ENCODE results near the gene ARHGEF5. TPM values are rescaled to one million over a fixed set of nuclear protein-coding genes. Genes with fewer than 3 reads are reported as not detected.
"Not testable (repeated sequence)": the region's sequence is repeated elsewhere in the genome, so short reads cannot be mapped to it uniquely, and the experiment has no call there.

ARHGEF5 gene
- total RNA-seq, 1 donor, result 3.2 TPM

DNA sequence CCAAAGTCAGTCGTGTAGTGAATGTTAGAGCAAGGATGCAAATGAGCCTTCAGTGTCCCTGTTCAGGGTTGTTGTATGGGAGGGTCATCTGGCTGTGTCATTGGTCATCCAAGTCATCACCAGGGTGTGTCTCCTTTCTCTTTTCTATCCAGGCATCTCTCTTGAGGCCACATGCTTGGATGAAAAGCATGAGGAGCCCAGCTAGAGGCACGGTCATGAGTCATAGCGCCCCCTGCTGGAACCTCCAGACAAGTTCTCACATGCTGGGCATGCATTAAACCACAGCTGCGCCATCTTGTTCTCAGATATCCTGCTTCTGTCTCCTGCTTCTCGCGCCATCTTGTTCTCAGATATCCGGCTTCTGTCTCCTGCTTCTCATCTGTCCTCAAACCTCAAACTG lies 14.0 kb downstream of the ARHGEF5 start:
- DNase-seq (ENCODE audit: low read depth); H3K4me3 ChIP-seq (ENCODE audit: low read depth, low read length): not testable (repeated sequence)

DNA sequence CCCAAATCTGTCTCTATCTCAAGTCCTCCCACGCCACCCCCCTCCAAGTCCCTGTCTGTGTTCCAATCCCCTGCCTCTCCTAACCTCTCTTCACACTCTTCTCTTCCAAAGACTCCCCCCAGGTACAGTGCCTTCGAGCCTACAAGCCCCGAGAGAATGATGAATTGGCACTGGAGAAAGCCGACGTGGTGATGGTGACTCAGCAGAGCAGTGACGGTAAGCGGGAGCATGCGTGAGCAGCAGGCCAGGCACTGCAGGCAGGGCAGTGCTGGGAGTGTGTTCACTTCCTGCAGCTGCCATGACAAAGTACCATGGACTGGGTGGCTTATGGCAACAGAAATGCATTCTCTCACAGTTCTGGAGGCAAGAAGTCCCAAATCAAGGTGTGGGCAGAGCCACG lies 23.4 kb downstream of the ARHGEF5 start:
- TF ChIP-seq, protein P1, sequence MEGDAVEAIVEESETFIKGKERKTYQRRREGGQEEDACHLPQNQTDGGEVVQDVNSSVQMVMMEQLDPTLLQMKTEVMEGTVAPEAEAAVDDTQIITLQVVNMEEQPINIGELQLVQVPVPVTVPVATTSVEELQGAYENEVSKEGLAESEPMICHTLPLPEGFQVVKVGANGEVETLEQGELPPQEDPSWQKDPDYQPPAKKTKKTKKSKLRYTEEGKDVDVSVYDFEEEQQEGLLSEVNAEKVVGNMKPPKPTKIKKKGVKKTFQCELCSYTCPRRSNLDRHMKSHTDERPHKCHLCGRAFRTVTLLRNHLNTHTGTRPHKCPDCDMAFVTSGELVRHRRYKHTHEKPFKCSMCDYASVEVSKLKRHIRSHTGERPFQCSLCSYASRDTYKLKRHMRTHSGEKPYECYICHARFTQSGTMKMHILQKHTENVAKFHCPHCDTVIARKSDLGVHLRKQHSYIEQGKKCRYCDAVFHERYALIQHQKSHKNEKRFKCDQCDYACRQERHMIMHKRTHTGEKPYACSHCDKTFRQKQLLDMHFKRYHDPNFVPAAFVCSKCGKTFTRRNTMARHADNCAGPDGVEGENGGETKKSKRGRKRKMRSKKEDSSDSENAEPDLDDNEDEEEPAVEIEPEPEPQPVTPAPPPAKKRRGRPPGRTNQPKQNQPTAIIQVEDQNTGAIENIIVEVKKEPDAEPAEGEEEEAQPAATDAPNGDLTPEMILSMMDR (IDR thresholded peaks at IDR 0.05; ENCODE audit: insufficient read depth, low read length), result no peak
- no peak overlapping the region for H3K4me3 ChIP-seq (ENCODE audit: low read depth, low read length)
- no peak for DNase-seq (ENCODE audit: low read depth)

DNA sequence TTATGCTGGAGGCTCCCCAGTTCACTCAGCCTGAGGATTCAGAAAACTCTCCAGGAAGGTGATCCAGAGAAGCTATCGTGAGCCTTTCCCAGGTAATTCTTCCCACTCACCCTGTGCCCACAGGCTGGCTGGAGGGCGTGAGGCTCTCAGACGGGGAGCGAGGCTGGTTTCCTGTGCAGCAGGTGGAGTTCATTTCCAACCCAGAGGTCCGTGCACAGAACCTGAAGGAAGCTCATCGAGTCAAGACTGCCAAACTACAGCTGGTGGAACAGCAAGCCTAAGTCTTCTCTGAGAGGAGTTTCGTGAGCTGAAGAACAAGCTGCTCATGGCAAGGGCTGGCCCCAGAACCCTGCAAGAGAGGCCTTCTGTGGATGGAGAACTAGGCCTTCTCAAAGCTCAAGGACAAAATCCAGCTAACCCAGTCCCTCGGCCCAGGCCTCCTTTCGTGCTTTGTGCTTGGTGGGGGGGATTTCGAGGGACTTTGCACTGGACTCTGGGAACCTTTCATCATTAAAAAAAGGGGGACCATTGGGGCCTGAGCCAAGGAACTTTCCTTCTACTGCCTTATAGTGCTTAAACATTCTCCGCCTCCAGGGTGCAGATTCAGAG lies 24.7 kb downstream of the ARHGEF5 start:
- no peak overlapping the region for H3K4me3 ChIP-seq (ENCODE audit: low read depth, low read length)
- no peak for DNase-seq (ENCODE audit: low read depth)
- TF ChIP-seq, protein P1 (IDR thresholded peaks at IDR 0.05; ENCODE audit: insufficient read depth, low read length), result no peak

DNA sequence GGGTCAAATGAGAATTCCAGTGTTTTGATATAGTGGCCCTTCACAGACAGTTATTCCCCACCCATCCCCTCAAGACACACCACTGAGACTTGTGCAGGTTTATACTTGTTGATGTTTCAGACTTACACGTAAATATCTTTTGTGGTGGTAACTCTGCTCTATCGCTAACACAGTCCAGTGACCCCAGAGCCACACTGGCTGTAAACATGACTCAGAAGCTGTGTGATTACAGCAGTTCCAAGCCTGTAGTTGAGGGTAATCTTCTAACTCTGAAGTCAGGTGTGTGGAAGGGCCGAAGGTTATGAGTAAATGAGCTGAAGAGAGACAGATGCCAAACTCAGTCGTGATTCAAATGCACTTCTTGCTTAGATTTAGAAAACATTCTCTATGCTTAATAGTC lies 28.9 kb downstream of the ARHGEF5 start:
- TF ChIP-seq, protein P1 (IDR thresholded peaks at IDR 0.05; ENCODE audit: insufficient read depth, low read length), result no peak
- DNase-seq (ENCODE audit: low read depth), result no peak
- H3K4me3 ChIP-seq (ENCODE audit: low read depth, low read length), result no peak overlapping the region

DNA sequence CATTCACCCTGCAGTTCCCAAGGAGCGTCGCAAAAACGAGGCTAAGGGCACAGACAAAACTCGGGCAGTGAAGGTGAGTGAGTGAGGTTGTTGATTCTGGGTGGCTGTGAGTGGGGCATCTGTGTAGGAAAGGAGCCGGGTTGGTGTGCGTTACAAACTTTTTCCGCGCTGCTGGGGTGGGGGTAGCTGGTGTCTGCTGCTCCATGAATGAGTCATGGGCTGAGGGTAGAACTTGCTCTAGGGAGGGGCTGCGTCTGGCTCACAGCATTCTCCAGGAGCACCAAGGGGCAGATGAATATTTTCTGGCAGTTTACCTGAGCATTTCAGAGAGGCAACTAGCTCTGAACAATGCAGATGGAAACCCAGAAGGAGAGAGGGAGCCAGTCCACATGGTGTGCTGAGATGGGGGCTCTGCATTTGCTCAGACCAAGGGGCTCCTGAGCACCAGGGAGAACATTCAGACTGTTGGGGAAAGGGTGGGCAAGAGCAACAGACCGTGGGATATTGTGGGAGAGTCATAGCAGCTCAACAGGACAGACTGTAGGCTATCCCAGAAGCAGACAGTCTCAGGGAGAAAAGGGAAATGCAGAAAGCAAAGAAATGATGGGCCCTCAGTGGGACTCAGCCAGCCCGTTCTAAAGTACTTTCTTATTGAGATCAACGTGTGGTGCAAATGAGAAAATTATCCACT lies 29.5 kb downstream of the ARHGEF5 start:
- DNase-seq (ENCODE audit: low read depth), result no peak
- TF ChIP-seq, protein P1 (IDR thresholded peaks at IDR 0.05; ENCODE audit: insufficient read depth, low read length), result no peak
- no peak overlapping the region for H3K4me3 ChIP-seq (ENCODE audit: low read depth, low read length)

DNA sequence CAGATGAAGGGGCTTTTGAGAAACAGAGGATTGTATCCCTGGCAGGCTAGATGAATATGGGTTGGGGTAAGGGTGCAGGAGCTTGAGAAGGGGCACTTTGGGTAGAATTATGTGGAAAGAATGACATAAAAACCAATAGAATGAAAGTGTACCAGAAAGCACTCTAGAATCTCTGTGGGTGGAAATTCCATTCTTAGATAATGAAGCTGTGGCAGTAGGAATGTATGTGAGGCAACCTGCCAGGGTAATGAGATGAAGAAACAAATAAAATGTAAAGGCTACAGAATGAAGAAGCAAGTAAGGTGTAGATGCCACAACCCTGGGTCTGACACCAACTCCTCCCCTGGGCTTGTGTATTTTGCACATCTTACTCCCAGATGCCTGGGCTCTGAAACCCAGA lies 31.5 kb downstream of the ARHGEF5 start:
- peak; percentile 72 for DNase-seq (ENCODE audit: low read depth)
- no peak overlapping the region for H3K4me3 ChIP-seq (ENCODE audit: low read depth, low read length)
- TF ChIP-seq, protein P1 (IDR thresholded peaks at IDR 0.05; ENCODE audit: insufficient read depth, low read length), result no peak

DNA sequence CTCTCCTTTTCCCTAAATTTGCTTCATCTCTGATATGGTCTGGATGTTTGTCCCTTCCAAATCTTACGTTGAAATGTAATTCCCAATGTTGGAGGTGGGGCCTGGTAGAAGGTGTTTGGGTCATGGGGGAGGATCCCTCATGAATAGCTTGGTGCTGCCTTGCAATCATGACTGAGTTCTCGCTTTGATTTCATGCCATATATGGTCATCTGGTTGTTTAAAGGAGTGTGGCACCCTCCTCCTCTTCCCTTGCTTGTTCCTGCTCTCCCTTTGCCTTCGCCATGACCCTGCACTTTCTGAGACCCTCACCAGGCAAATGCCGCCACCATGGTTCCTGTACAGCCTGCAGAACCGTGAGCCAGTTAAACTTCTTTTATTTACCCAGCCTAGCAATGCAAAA lies 33.7 kb downstream of the ARHGEF5 start:
- H3K4me3 ChIP-seq (ENCODE audit: low read depth, low read length), result no peak overlapping the region
- TF ChIP-seq, protein P1 (IDR thresholded peaks at IDR 0.05; ENCODE audit: insufficient read depth, low read length), result no peak
- no peak for DNase-seq (ENCODE audit: low read depth)

All from fibroblast of the aortic adventitia (primary cell).